Measurements from ENCODE around the gene MTRF1L. TPM values are rescaled to one million over a fixed set of nuclear protein-coding genes. Genes with fewer than 3 reads are reported as not detected.

Gene MTRF1L
- total and polyA plus RNA-seq, 2 of the 13 experiments (the other 11 are each of a cell fraction or from before 2014, with no cell fraction given): 17.6 to 28.7 TPM

GRCh38 chr6:153002613-153003365 is at the start of gene MTRF1L (continued):
- no peak for TF ChIP-seq ZBTB14 (CRISPR knock-in tag; IDR thresholded peaks at IDR 0.05)
- TF ChIP-seq YEATS2 (CRISPR knock-in tag; IDR thresholded peaks at IDR 0.05; ENCODE audit: borderline replicate concordance): peak; percentile 96
- no peak; the same call in 1 of the 2 replicates for TF ChIP-seq STAT6 (CRISPR knock-in tag; IDR thresholded peaks at IDR 0.05; ENCODE audit: borderline replicate concordance)
- no peak for TF ChIP-seq HMGA1 (CRISPR knock-in tag; conservative IDR thresholded peaks at IDR 0.05)
- TF ChIP-seq ZNF264 (CRISPR knock-in tag; IDR thresholded peaks at IDR 0.05): peak; percentile 90
- peak; percentile 64; the same call in 1 of the 2 replicates for TF ChIP-seq SALL2 (CRISPR knock-in tag; IDR thresholded peaks at IDR 0.05)
- TF ChIP-seq NFKBIZ (CRISPR knock-in tag; IDR thresholded peaks at IDR 0.05): peak; percentile 91
- TF ChIP-seq GPBP1L1 (CRISPR knock-in tag; IDR thresholded peaks at IDR 0.05): no peak
- TF ChIP-seq ZNF569 (CRISPR knock-in tag; IDR thresholded peaks at IDR 0.05; ENCODE audit: borderline replicate concordance): no peak
- peak; percentile 41; the same call in 1 of the 2 replicates for TF ChIP-seq MIER3 (CRISPR knock-in tag; IDR thresholded peaks at IDR 0.05; ENCODE audit: borderline replicate concordance)
- TF ChIP-seq ZNF589 (CRISPR knock-in tag; conservative IDR thresholded peaks at IDR 0.05): no peak; the same call in 1 of the 2 replicates
- TF ChIP-seq FOXO4 (CRISPR knock-in tag; conservative IDR thresholded peaks at IDR 0.05): no peak
- no peak for TF ChIP-seq STAT5B (CRISPR knock-in tag; IDR thresholded peaks at IDR 0.05)
- TF ChIP-seq HIC2 (CRISPR knock-in tag; IDR thresholded peaks at IDR 0.05; ENCODE audit: low read depth): no peak
- TF ChIP-seq ZSCAN20 (CRISPR knock-in tag; IDR thresholded peaks at IDR 0.05; ENCODE audit: borderline replicate concordance): peak; percentile 78; the same call in 1 of the 2 replicates
- TF ChIP-seq PPARG (CRISPR knock-in tag; conservative IDR thresholded peaks at IDR 0.05): peak; percentile 35; the same call in 1 of the 2 replicates
- peak; percentile 37; the same call in 1 of the 2 replicates for TF ChIP-seq SOX5 (CRISPR knock-in tag; IDR thresholded peaks at IDR 0.05; ENCODE audit: borderline replicate concordance)
- TF ChIP-seq GABPA (IDR thresholded peaks at IDR 0.05; ENCODE audit: low read depth, low read length): peak; percentile 82
- peak; percentile 95 for TF ChIP-seq GABPA (CRISPR knock-in tag; IDR thresholded peaks at IDR 0.05; ENCODE audit: low read depth)
- no peak for TF ChIP-seq ZC3H13 (CRISPR knock-in tag; IDR thresholded peaks at IDR 0.05)
- no peak for TF ChIP-seq HNRNPK (IDR thresholded peaks at IDR 0.05; ENCODE audit: low read depth, low read length, poor library complexity, severe bottlenecking)

Data from HepG2 (cell line).